Tibial nerve (tissue), 4 donors: ENCODE results near the gene ANXA6. TPM values are rescaled to one million over a fixed set of nuclear protein-coding genes. Genes with fewer than 3 reads are reported as not detected.
A peak's percentile ranks its signal among the peaks of the same experiment; 100 is the strongest.

Experiments
- DNase-seq, 2 donors: peaks; one replicate each; pipeline ENCODE4 v3.0.0-alpha.2; 2019; ENCODE audit warnings: low spot score in 2 of 2
- H3K27ac ChIP-seq, 4 donors: fragments of 200-600 bp; sonication (generic) in 3 of 4; one replicate each; pipeline ENCODE4 v1.5.1; 2017 to 2019; ENCODE audit warnings: mild to moderate bottlenecking in 1 of 4
- H3K27me3 ChIP-seq, 2 donors: fragments of 200-600 bp; sonication (generic) in 1 of 2; one replicate each; pipeline versions ENCODE4 v1.5.1 to v1.6.0; 2017 to 2019
- H3K36me3 ChIP-seq, 3 donors: fragments of 200-600 bp; sonication (generic); one replicate each; pipeline ENCODE4 v1.5.1; 2018 to 2019
- H3K4me1 ChIP-seq, 4 donors: fragments of 200-600 bp; sonication (generic) in 3 of 4; one replicate each; pipeline ENCODE4 v1.5.1; 2017 to 2019
- H3K4me3 ChIP-seq, 4 donors: fragments of 200-600 bp; sonication (generic) in 3 of 4; one replicate each; pipeline ENCODE4 v1.5.1; 2017 to 2019; ENCODE audit warnings: mild to moderate bottlenecking in 1 of 4, moderate library complexity in 1 of 4
- H3K9me3 ChIP-seq, 4 donors: fragments of 200-600 bp; sonication (generic) in 3 of 4; one replicate each; pipeline ENCODE4 v1.5.1; 2017 to 2019
- CTCF ChIP-seq, 5 experiments: fragments of 200-600 bp in 3 of 5; fragments of 450-650 bp in 2 of 5; sonication (generic) in 3 of 5; IDR thresholded peaks; one replicate each; pipeline ENCODE4 v1.5.1; 2016 to 2019; ENCODE audit warnings: antibody characterized with exemption in 5 of 5, mild to moderate bottlenecking in 3 of 5, moderate library complexity in 2 of 5
- EP300 ChIP-seq, 2 donors: sonication (generic); formaldehyde crosslinking; IDR thresholded peaks; one replicate each; pipeline ENCODE4 v1.6.1; 2017; ENCODE audit warnings: antibody characterized with exemption in 2 of 2, mild to moderate bottlenecking in 1 of 2
- POLR2A ChIP-seq, 2 donors: fragments of 450-650 bp; IDR thresholded peaks; one replicate each; pipeline ENCODE4 v1.6.1; 2017; ENCODE audit warnings: antibody characterized with exemption in 2 of 2, mild to moderate bottlenecking in 2 of 2, moderate library complexity in 2 of 2
- WGBS, 2 donors: methylation state at CpG; one replicate each; pipeline ENCODE4 v1.1.5; 2018; 5-methylcytosine and 5-hydroxymethylcytosine counted together
- total RNA-seq, 4 donors: library from RNA; depleted of rRNA; stranded (reverse); fragments of >200 nt; gene quantifications; one replicate each; pipeline ENCODE4 v1.1.0, GENCODE V29; 2016

Gene ANXA6
- total RNA-seq, 4 donors from 2014 or later, result 168 to 282 (median 181) TPM

GRCh38 chr5:151054709-151055108, 102.9 kb downstream of the ANXA6 start:
- 79 to 90% methylated on average over 3 of the region's 3 CpGs for WGBS, 2 donors
- no peaks in the 10 kb centered on the region for H3K27me3 ChIP-seq
- no peak for TF ChIP-seq CTCF (IDR thresholded peaks at IDR 0.05)
- no peak for TF ChIP-seq EP300 (IDR thresholded peaks at IDR 0.05)
- no peak for TF ChIP-seq POLR2A (IDR thresholded peaks at IDR 0.05)
- peak overlapping the region in 1 of 4 donors; percentile 23 for H3K27ac ChIP-seq
- H3K36me3 ChIP-seq, result peaks cover 0 to 100% (median 17%) of the 10 kb centered on the region in 3 donors
- no peak for DNase-seq
- no peak overlapping the region for H3K4me3 ChIP-seq
- peaks cover 0 to 14% (median 10%) of the 10 kb centered on the region in 4 donors for H3K4me1 ChIP-seq
- no peaks in the 10 kb centered on the region for H3K9me3 ChIP-seq

GRCh38 chr5:151053796-151054462, 103.7 kb downstream of the ANXA6 start:
- H3K9me3 ChIP-seq, result no peaks in the 10 kb centered on the region
- H3K36me3 ChIP-seq, result peaks cover 0 to 100% (median 24%) of the 10 kb centered on the region in 3 donors
- 91 to 93% methylated on average over 4 of the region's 4 CpGs for WGBS, 2 donors
- DNase-seq, result no peak
- H3K27ac ChIP-seq, result peak overlapping the region in 1 of 4 donors; percentile 17
- no peaks in the 10 kb centered on the region for H3K27me3 ChIP-seq
- TF ChIP-seq POLR2A (IDR thresholded peaks at IDR 0.05) (no peak), CTCF (IDR thresholded peaks at IDR 0.05) (no peak), EP300 (IDR thresholded peaks at IDR 0.05) (no peak)
- peaks cover 0 to 21% (median 10%) of the 10 kb centered on the region in 4 donors for H3K4me1 ChIP-seq
- H3K4me3 ChIP-seq, result no peak overlapping the region

- no peak overlapping the region for H3K4me3 ChIP-seq
- peaks cover 0 to 32% (median 8%) of the 10 kb centered on the region in 4 donors for H3K4me1 ChIP-seq
- H3K27me3 ChIP-seq, result no peaks in the 10 kb centered on the region
- H3K36me3 ChIP-seq, result peaks cover 0 to 100% (median 18%) of the 10 kb centered on the region in 3 donors
- no peak for DNase-seq
- WGBS, 2 donors, result 80% methylated on average over 3 of the region's 3 CpGs
- H3K27ac ChIP-seq, result peak overlapping the region in 2 of 4 donors; percentile 36 to 70
- H3K9me3 ChIP-seq, result no peaks in the 10 kb centered on the region
- no peak for TF ChIP-seq POLR2A (IDR thresholded peaks at IDR 0.05)
- TF ChIP-seq EP300 (IDR thresholded peaks at IDR 0.05), result no peak
- no peak for TF ChIP-seq CTCF (IDR thresholded peaks at IDR 0.05)
These were observed 104.7 kb downstream of the ANXA6 start for GRCh38 chr5:151052836-151053235.

GRCh38 chr5:151051931-151052608, 105.5 kb downstream of the ANXA6 start:
- H3K4me1 ChIP-seq, result peaks cover 0 to 35% (median 8%) of the 10 kb centered on the region in 4 donors
- no peaks in the 10 kb centered on the region for H3K9me3 ChIP-seq
- no peak for DNase-seq
- H3K4me3 ChIP-seq, result no peak overlapping the region
- H3K27ac ChIP-seq, result peak overlapping the region in 3 of 4 donors; percentile 36 to 70 (median 55)
- TF ChIP-seq CTCF (IDR thresholded peaks at IDR 0.05), result peak in 1 of 5 experiments; percentile 2
- TF ChIP-seq POLR2A (IDR thresholded peaks at IDR 0.05), result no peak
- TF ChIP-seq EP300 (IDR thresholded peaks at IDR 0.05), result no peak
- H3K36me3 ChIP-seq, result peaks cover 0 to 100% (median 18%) of the 10 kb centered on the region in 3 donors
- WGBS, 2 donors, result 61 to 80% methylated on average over 9 to 10 of the region's 10 CpGs
- no peaks in the 10 kb centered on the region for H3K27me3 ChIP-seq
